ENCODE measurements around the gene TTLL11.

Gene TTLL11

GRCh38 chr9:121880343-121880898 lies 212.7 kb downstream of the TTLL11 start:
- TF ChIP-seq CTCF (IDR thresholded peaks at IDR 0.05; ENCODE audit: insufficient read depth, low read length, poor library complexity, severe bottlenecking) = no peak

GRCh38 chr9:121878271-121878822 lies 214.8 kb downstream of the TTLL11 start:
- H3K36me3 ChIP-seq (ENCODE audit: control insufficient read depth, insufficient read depth, low read length) = no peaks in the 10 kb centered on the region
- no peak for DNase-seq (ENCODE audit: extremely low read depth, insufficient read length)
- peaks cover 2% of the 10 kb centered on the region; the same call in 1 of the 2 replicates for H3K27me3 ChIP-seq (replicated peaks; ENCODE audit: control insufficient read depth, insufficient read depth, low read length)
- TF ChIP-seq CTCF (IDR thresholded peaks at IDR 0.05; ENCODE audit: insufficient read depth, low read length, poor library complexity, severe bottlenecking) = no peak
- H3K4me3 ChIP-seq (replicated peaks; ENCODE audit: low read depth, low read length) = no peak overlapping the region

More at GRCh38 chr9:121880343-121880898, 212.7 kb downstream of the TTLL11 start:
- H3K36me3 ChIP-seq (ENCODE audit: control insufficient read depth, insufficient read depth, low read length) = no peaks in the 10 kb centered on the region
- H3K27me3 ChIP-seq (replicated peaks; ENCODE audit: control insufficient read depth, insufficient read depth, low read length) = peaks cover 2% of the 10 kb centered on the region; the same call in 1 of the 2 replicates
- no peak overlapping the region for H3K4me3 ChIP-seq (replicated peaks; ENCODE audit: low read depth, low read length)
- DNase-seq (ENCODE audit: extremely low read depth, insufficient read length) = no peak

GRCh38 chr9:121876658-121877271 lies 216.3 kb downstream of the TTLL11 start:
- peaks cover 2% of the 10 kb centered on the region; the same call in 1 of the 2 replicates for H3K27me3 ChIP-seq (replicated peaks; ENCODE audit: control insufficient read depth, insufficient read depth, low read length)
- H3K36me3 ChIP-seq (ENCODE audit: control insufficient read depth, insufficient read depth, low read length) = no peaks in the 10 kb centered on the region
- no peak overlapping the region for H3K4me3 ChIP-seq (replicated peaks; ENCODE audit: low read depth, low read length)
- no peak for DNase-seq (ENCODE audit: extremely low read depth, insufficient read length)
- no peak for TF ChIP-seq CTCF (IDR thresholded peaks at IDR 0.05; ENCODE audit: insufficient read depth, low read length, poor library complexity, severe bottlenecking)

- Histone ChIP-seq H3K27me3 (replicated peaks; ENCODE audit: control insufficient read depth, insufficient read depth, low read length) (peaks cover 2% of the 10 kb centered on the region; the same call in 1 of the 2 replicates), H3K36me3 (ENCODE audit: control insufficient read depth, insufficient read depth, low read length) (no peaks in the 10 kb centered on the region), H3K4me3 (replicated peaks; ENCODE audit: low read depth, low read length) (no peak overlapping the region)
- no peak for DNase-seq (ENCODE audit: extremely low read depth, insufficient read length)
- no peak for TF ChIP-seq CTCF (IDR thresholded peaks at IDR 0.05; ENCODE audit: insufficient read depth, low read length, poor library complexity, severe bottlenecking)
Measured at GRCh38 chr9:121876255-121876654, 216.9 kb downstream of the TTLL11 start.

GRCh38 chr9:121874524-121874923 lies 218.6 kb downstream of the TTLL11 start:
- TF ChIP-seq CTCF (IDR thresholded peaks at IDR 0.05; ENCODE audit: insufficient read depth, low read length, poor library complexity, severe bottlenecking) = no peak
- H3K27me3 ChIP-seq (replicated peaks; ENCODE audit: control insufficient read depth, insufficient read depth, low read length) = peaks cover 2% of the 10 kb centered on the region; the same call in 1 of the 2 replicates
- H3K4me3 ChIP-seq (replicated peaks; ENCODE audit: low read depth, low read length) = no peak overlapping the region
- no peaks in the 10 kb centered on the region for H3K36me3 ChIP-seq (ENCODE audit: control insufficient read depth, insufficient read depth, low read length)
- no peak for DNase-seq (ENCODE audit: extremely low read depth, insufficient read length)
